KOPT-K1 (cell line): ENCODE measurements around the gene CD40.
A peak's percentile ranks its signal among the peaks of the same experiment; 100 is the strongest.
"Not testable (repeated sequence)": the region's sequence is repeated elsewhere in the genome, so short reads cannot be mapped to it uniquely, and the experiment has no call there.

Experiments
- H3K27ac ChIP-seq: fragments of 200-600 bp; sonication (generic); 2 replicates; pipeline ENCODE4 v1.5.1; 2016; ENCODE audit warnings: antibody characterized with exemption, mild to moderate bottlenecking, low read depth, low read length; ENCODE audit not compliant: poor library complexity, severe bottlenecking
- H3K36me3 ChIP-seq: fragments of 200-600 bp; sonication (generic); 2 replicates; pipeline ENCODE4 v1.5.1; 2017; ENCODE audit warnings: antibody characterized with exemption, mild to moderate bottlenecking, low read length, moderate library complexity; ENCODE audit not compliant: insufficient read depth
- H3K9me3 ChIP-seq: fragments of 200-600 bp; sonication (generic); 2 replicates; pipeline ENCODE4 v1.5.1; 2017; ENCODE audit warnings: antibody characterized with exemption, low read length, mild to moderate bottlenecking; ENCODE audit not compliant: insufficient read depth, poor library complexity, severe bottlenecking

Gene CD40

GRCh38 chr20:46088409-46089166 is 29.5 kb upstream of the CD40 start:
- H3K9me3 ChIP-seq, result no peaks in the 10 kb centered on the region
- H3K36me3 ChIP-seq, result peaks cover 19% of the 10 kb centered on the region; the same call in 1 of the 2 replicates
- H3K27ac ChIP-seq, result peak overlapping the region; percentile 98

GRCh38 chr20:46089167-46089416 is 29.0 kb upstream of the CD40 start:
- H3K36me3 ChIP-seq, result peaks cover 19% of the 10 kb centered on the region; the same call in 1 of the 2 replicates
- no peaks in the 10 kb centered on the region for H3K9me3 ChIP-seq
- H3K27ac ChIP-seq, result peak overlapping the region; percentile 98

GRCh38 chr20:46089417-46090388 is 28.4 kb upstream of the CD40 start, which contains the start of gene NCOA5:
Gene NCOA5 (minus strand): TSS chr20:46089962. CDS start chr20:46079424, 10,538 bp downstream.
- peaks cover 19% of the 10 kb centered on the region; the same call in 1 of the 2 replicates for H3K36me3 ChIP-seq
- peak within 1 kb of the TSS; percentile 98 for H3K27ac ChIP-seq
- no peaks in the 10 kb centered on the region for H3K9me3 ChIP-seq

- not testable (repeated sequence) for H3K9me3 ChIP-seq, H3K27ac ChIP-seq, H3K36me3 ChIP-seq
Observed at GRCh38 chr20:46091622-46092535, 26.2 kb upstream of the CD40 start.

- no peaks in the 10 kb centered on the region for H3K36me3 ChIP-seq
- peaks cover 7% of the 10 kb centered on the region for H3K9me3 ChIP-seq
- H3K27ac ChIP-seq, result no peak overlapping the region
Observed at GRCh38 chr20:46093531-46093930, 24.6 kb upstream of the CD40 start.

GRCh38 chr20:46099491-46100287 is 18.4 kb upstream of the CD40 start:
- no peaks in the 10 kb centered on the region for H3K36me3 ChIP-seq
- peaks cover 21% of the 10 kb centered on the region for H3K9me3 ChIP-seq
- no peak overlapping the region for H3K27ac ChIP-seq

- not testable (repeated sequence) for H3K36me3 ChIP-seq, H3K27ac ChIP-seq
- H3K9me3 ChIP-seq, result peaks cover 21% of the 10 kb centered on the region
Observed at GRCh38 chr20:46100444-46100843, 17.7 kb upstream of the CD40 start.

GRCh38 chr20:46100988-46101387 is 17.1 kb upstream of the CD40 start:
- no peak overlapping the region for H3K27ac ChIP-seq
- H3K36me3 ChIP-seq, result no peaks in the 10 kb centered on the region
- peaks cover 21% of the 10 kb centered on the region for H3K9me3 ChIP-seq

GRCh38 chr20:46101957-46102356 is 16.2 kb upstream of the CD40 start:
- peaks cover 21% of the 10 kb centered on the region for H3K9me3 ChIP-seq
- no peaks in the 10 kb centered on the region for H3K36me3 ChIP-seq
- no peak overlapping the region for H3K27ac ChIP-seq

GRCh38 chr20:46102940-46103339 is 15.2 kb upstream of the CD40 start:
- Histone ChIP-seq H3K36me3 (no peaks in the 10 kb centered on the region), H3K27ac (no peak overlapping the region), H3K9me3 (peaks cover 19% of the 10 kb centered on the region)

GRCh38 chr20:46104262-46104661 is 13.9 kb upstream of the CD40 start:
- no peaks in the 10 kb centered on the region for H3K36me3 ChIP-seq
- no peak overlapping the region for H3K27ac ChIP-seq
- H3K9me3 ChIP-seq, result peaks cover 13% of the 10 kb centered on the region

GRCh38 chr20:46107061-46107460 is 11.1 kb upstream of the CD40 start:
- no peaks in the 10 kb centered on the region for H3K36me3 ChIP-seq
- H3K9me3 ChIP-seq, result peaks cover 13% of the 10 kb centered on the region
- H3K27ac ChIP-seq, result no peak overlapping the region

GRCh38 chr20:46108435-46108841 is 9.7 kb upstream of the CD40 start:
- H3K27ac ChIP-seq, result no peak overlapping the region
- H3K9me3 ChIP-seq, result peaks cover 5% of the 10 kb centered on the region
- no peaks in the 10 kb centered on the region for H3K36me3 ChIP-seq

- H3K27ac ChIP-seq, result no peak overlapping the region
- H3K36me3 ChIP-seq, result no peaks in the 10 kb centered on the region
Observed at GRCh38 chr20:46108976-46109375, 9.1 kb upstream of the CD40 start.

More at GRCh38 chr20:46108976-46109375, 9.1 kb upstream of the CD40 start:
- H3K9me3 ChIP-seq, result peaks cover 5% of the 10 kb centered on the region
